Left cardiac atrium (tissue), 4 donors: ENCODE data around the gene SCFD2. TPM values are rescaled to one million over a fixed set of nuclear protein-coding genes. Genes with fewer than 3 reads are reported as not detected.
"Not testable (repeated sequence)": the region's sequence is repeated elsewhere in the genome, so short reads cannot be mapped to it uniquely, and the experiment has no call there.

ENCODE experiments used
- ATAC-seq, 2 donors: fragments of 200-7000 bp; cut with Tn5 transposase; one replicate each; pipeline ENCODE4 v1.9.1; 2020; ENCODE audit warnings: mild to moderate bottlenecking in 2 of 2, moderate library complexity in 2 of 2
- DNase-seq: peaks from one replicate; pipeline ENCODE4 v3.0.0-alpha.2; 2020
- intact Hi-C, 2 donors: fragments of 100-400 bp; cut with DNase I; formaldehyde crosslinking; loops; one replicate each; pipeline versions ENCODE4 v1.14.1 to v1.15.1; 2022 to 2023
- total RNA-seq, 2 donors: library from RNA; stranded (reverse); fragmentation: NEBNext Ultra II Directional; extraction: Animal tissue kit (Norgen Biotek cat#: 25700); gene quantifications; one replicate each; pipeline ENCODE4 v1.2.1, GENCODE V29; 2021
- donor health status: DM: no; HTN: yes; CAD: no.
- donor health status: DM: no; HTN: yes; CAD: no; lungs with severe emphysema.
- donor health status: DM: yes; HTN: yes; CAD: no.
- donor health status: Dilated cardiomyopathy.

SCFD2 gene
- total RNA-seq, 2 donors from 2014 or later, result 9.3 to 13.8 TPM

DNA sequence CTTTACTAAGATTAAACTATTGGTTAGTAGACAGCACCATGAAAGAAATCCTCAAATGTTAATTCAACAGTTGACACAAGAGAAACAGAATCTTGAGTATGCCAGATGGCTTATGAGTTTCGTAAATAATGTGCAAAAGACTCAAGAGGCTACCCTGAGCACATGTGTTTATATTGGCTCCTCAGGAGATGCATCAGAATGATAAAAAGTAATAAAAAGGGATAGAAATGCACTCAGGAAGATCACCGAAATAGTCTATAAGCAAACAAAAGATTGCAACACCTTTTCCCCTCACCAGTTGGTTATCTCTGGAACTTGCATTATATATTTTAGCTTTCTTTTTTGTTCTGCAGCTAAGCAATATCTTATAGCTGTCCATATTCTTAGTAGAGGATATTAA, 84.4 kb downstream of the SCFD2 start:
- ATAC-seq (no peak), DNase-seq (no peak)
- intact Hi-C loops, result no loop called here

DNA sequence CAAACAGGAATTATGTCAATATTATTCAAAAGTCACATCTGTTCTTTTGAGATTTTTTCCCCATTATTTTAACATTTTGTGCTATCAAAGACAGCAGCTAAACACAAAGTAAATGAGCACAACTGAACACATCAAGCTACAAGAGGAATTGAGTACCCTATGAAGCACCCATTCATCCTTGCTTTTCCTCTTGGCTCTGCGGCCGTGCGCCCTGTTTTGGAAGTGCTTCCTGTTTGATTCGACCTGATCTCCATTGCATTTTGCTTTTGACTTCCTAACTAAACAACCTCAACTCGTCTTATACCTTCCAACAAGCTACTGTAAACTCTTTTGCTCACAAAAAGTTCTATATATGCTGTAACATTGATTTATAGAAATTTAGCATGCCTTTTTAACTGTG, 85.0 kb downstream of the SCFD2 start:
- intact Hi-C loops, result no loop called here
- ATAC-seq, result no peak

DNA sequence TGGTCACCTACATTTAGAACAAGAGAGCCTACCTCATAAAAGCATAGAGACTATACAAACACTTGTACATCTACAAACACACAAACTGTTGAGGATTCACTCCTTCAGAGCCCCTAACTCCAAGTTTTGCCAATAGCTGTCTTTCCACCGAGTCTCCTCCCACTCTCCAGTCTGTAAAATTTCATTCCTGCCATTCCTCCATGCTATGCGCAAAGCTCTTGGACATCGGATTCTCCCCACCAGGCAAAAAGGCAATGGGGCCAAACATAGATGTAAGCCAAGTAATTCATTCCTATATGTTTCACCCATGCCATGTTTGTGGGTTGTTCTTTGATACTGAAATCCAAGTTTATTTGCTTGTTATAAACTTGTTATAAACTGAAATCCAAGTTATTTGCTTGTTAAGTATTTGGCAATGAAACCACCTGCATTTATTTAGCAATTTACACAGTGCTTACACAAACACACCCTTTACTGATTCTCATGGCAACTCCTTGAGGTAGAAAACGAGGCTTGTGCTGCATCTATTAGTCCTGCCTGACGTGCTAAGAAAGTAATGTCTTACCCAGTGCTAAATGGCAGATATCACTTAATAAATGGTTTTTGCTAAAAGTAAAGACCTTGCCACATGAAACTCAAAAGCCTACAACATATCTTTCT, 91.1 kb downstream of the SCFD2 start:
- DNase-seq (no peak), ATAC-seq (no peak)
- intact Hi-C loops, result no loop called here

More for the DNA sequence above, 85.0 kb downstream of the SCFD2 start:
- no peak for DNase-seq

DNA sequence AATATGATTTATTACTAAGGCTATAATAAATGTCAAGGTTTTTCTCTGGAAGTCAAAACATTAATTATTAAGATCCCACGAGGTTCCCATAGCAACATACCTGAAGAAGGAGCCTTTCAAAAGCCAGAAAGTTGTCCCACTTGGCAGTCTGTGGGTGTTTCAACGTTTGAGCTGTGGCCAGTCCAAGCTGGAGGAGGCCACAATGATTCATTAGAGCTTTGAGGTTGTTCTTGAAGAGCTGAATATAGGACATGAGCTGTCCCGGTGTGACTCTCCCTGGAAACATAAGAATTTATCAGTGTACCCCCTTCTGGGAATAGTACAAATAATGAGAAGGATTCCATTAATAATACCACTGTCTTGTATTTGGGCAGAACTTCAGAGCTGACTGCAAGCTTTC, 92.1 kb downstream of the SCFD2 start:
- DNase-seq (no peak), ATAC-seq (peak in 1 of 2 donors; percentile 41)
- intact Hi-C loops, result no loop called here

DNA sequence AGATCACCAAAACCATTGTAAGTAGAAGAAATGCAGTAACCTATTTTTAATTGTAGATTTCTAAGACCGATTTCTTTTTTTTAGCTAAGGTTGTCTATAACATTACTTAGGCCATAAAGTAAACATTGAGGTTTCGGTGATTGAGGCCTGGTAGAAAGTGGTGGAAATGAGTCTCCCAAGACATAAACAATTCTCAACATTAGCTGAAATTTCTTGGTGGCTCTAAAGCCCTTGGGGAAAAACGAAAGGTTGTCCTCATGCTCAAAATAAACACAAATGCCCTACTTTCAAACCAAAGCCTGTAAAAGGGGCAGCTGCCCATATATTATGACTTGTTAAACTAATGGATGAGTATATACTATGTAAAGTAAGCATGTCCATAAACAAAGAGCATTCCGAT, 98.8 kb downstream of the SCFD2 start:
- no peak for DNase-seq
- intact Hi-C loops, result no loop called here

DNA sequence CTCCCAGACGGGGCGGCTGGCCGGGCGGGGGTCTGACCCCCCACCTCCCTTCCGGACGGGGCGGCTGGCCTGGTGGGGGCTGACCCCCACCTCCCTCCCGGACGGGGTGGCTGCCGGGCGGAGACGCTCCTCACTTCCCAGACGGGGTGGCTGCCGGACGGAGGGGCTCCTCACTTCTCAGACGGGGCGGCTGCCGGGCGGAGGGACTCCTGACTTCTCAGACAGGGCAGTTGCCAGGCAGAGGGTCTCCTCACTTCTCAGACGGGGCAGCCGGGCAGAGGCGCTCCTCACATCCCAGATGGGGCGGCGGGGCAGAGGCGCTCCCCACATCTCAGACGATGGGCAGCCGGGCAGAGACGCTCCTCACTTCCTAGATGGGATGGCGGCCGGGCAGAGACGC, 109.9 kb downstream of the SCFD2 start:
- DNase-seq, intact Hi-C loops, ATAC-seq: not testable (repeated sequence)

More for the DNA sequence above, 98.8 kb downstream of the SCFD2 start:
- no peak for ATAC-seq

DNA sequence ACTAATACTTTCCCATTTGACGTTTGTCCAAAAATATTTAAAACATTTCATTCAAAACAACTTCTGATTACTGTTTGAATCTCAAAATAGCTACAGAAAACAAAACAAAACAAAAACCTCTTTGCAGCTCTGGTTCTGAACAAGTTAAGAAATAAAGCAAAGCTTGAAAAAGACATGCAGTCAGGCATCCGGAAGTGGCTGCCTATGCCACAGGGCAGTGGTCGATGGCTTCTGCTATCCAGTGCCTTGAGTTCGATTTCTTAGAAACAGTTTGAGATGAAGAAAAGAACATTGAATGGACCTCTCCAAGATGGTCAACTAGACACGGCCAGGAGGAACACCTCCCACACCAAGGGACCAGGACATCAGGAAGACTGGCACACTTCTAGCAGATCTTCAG, 125.3 kb downstream of the SCFD2 start:
- no peak for DNase-seq
- intact Hi-C loops, result no loop called here
- no peak for ATAC-seq

DNA sequence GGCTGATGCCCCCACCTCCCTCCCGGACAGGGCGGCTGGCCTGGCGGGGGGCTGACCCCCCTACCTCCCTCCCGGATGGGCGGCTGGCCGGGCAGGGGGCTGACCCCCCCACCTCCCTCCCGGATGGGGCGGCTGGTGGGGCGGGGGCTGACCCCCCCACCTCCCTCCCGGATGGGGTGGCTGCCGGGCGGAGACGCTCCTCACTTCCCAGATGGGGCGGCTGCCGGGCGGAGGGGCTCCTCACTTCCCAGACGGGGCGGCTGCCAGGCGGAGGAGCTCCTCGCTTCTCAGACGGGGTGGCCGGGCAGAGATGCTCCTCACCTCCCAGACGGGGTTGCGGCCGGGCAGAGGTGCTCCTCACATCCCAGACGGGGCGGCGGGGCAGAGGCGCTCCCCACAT, 127.5 kb downstream of the SCFD2 start:
- intact Hi-C loops, ATAC-seq, DNase-seq: not testable (repeated sequence)

DNA sequence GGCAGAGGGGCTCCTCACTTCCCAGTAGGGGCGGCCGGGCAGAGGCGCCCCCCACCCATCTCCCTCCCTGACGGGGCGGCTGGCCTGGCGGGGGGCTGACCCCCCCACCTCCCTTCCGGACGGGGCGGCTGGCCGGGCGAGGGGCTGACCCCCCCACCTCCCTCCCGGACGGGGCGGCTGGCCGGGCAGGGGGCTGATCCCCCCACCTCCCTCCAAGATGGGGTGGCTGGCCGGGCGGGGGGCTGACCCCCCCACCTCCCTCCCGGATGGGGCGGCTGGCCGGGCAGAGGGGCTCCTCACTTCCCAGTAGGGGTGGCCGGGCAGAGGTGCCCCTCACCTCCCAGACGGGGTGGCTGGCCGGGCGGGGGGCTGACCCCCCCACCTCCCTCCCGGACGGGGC, 128.1 kb downstream of the SCFD2 start:
- intact Hi-C loops, DNase-seq, ATAC-seq: not testable (repeated sequence)

DNA sequence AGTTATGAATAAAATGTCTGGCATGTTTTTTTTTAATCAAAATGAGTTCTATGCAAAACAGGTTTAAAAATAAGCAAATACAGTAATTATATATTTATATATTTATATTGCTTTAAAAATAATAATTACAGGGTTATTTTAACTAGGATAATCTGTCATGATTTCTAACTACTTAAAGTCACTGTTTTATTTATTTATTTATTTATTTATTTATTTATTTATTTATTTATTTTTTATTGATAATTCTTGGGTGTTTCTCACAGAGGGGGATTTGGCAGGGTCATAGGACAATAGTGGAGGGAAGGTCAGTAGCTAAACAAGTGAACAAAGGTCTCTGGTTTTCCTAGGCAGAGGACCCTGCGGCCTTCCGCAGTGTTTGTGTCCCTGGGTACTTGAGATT, 129.2 kb downstream of the SCFD2 start:
- DNase-seq, ATAC-seq, intact Hi-C loops: not testable (repeated sequence)

DNA sequence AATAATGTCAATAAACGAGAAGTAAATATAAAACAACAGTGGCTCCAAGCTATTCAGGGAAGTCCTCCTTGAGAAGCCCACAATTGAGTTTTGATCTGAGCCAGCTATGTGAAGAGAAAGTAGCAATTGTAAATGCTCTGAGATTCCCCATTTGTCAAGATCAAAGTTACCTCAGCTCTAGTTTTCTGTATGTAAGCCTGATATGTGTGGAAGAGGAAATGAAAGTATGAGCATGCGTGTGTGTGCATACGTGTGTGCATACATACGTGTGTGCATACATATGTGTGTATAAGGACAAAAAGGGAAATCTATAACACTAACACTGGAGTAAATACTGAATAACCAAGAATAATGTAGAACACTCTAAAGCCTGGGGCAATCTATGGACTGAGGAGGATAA, 130.3 kb downstream of the SCFD2 start:
- ATAC-seq, result no peak
- DNase-seq, result no peak
- intact Hi-C loops, result no loop called here

DNA sequence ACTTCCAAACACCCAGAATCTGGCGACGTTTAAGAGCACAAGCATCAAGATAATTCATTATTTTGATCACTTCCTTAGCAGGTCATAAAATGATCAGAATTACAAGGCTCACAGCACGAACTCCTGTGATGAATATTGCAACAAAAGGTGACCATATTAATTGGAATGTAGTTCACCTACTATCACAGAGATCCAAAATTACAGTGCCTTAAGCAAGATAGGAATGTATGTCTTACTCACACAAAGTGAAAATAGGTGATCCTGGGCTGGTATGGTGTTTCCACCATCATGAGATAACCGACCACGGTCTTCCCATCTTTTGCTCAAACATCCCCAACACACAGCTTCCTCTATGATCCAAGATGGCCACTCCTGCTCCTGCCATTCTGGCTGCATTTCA, 131.2 kb downstream of the SCFD2 start:
- intact Hi-C loops, result no loop called here
- DNase-seq (no peak), ATAC-seq (no peak)

DNA sequence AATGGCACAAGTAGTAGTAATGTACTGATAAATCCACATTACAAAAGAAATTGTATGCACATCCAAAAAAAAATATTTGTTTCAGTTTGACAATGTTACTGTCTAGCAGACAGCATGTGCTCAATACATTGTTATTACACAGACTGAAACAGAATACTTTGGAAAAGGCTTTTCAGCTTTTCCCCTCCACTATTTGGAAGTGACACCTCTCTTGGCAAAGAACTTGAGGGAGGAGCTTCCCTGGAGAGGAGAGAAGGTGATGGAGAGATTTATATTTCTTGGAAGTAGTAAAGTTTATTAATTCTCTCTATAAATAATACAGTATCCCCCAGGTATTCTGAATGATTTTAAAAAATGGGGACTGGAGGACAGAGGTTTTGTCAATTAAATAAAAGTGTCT, 131.8 kb downstream of the SCFD2 start:
- ATAC-seq (no peak), DNase-seq (no peak)
- intact Hi-C loops, result no loop called here

DNA sequence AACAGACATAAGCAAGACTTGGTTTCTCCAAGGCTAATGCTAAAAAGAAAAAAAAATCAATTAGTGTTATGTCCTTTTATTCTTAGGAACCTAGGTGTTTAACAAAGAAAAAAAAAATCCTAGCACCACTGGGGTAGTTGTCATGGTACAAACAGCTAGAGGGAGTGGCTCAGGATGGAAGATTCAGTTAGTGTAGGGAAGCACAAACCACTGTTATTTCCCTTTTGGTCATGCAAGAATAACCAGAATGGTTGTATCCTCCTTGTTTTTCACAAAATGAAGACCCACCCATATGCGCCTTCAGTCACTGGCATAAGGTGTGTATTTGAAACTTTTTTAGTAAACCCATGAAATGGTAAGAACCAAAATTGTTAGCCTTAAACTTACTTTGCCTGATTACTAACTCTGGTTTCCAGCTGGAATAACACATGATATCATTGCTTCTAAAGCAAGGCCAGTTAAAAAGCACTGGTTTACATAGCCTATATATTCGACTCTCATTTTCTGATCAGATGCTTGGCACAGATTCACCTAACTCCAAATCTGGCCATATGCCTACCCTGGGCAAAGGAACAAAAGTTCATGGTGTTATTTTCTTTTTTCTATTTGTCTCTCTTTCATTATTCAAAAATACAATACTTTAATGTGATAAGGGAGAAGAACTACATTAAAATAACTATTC, 132.6 kb downstream of the SCFD2 start:
- intact Hi-C loops, result no loop called here
- ATAC-seq (no peak), DNase-seq (no peak)

DNA sequence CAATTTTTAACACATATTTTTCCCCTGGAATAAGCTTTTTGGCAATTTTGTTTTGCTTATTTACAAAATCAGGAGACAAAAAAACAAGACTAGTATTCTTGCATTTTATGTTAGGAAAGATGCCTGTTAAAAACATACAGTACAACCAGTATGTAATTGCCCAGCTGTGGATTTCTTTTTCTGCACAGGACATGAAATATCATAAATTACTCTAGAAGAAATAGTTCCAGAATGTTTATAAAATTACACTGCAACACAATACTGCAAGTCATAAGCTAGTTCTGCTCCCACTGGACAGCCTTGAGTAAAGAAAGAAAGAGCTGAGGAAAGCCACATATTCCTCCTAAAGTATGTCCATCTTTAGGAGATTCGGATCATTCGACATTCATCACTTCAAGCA, 133.5 kb downstream of the SCFD2 start:
- intact Hi-C loops, result no loop called here
- DNase-seq, result no peak
- no peak for ATAC-seq

DNA sequence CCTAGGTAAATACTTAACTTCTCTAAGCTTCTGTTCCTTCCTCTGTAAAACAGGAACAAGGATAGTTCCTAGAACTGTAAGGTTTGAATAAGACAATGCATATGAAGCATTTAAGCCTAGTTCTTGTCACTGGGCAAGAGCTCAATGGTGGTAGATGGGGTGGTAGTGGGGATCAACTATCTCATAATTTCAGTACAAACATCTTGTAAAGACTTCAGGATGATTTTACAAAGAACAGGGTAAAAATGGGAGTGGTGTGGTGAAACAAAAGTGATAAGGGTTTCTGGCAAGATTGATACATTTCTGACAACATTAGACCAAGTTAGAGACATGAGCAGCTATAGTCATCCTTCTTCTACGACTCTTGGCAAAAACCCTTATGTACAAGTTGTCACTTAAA, 137.8 kb downstream of the SCFD2 start:
- no peak for DNase-seq
- no peak for ATAC-seq
- intact Hi-C loops, result no loop called here

DNA sequence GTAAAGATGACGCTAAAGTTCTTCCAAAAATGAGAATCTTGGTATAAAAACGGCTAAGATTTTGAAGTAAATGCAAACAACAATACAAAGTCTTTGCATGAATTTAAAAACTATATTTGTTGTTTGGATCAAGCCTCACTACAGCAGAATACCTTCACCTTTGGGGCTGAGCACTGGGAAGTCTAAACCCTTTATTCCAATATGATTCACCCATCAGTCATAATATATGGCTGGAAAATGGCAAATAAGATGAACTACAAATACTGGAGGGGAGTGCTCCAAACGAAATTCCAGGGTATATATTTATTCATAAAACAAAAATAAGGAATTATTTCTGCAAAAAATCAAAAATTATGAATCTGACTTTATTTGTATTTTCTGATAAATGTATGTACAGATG, 138.4 kb downstream of the SCFD2 start:
- intact Hi-C loops, result no loop called here
- no peak for ATAC-seq

DNA sequence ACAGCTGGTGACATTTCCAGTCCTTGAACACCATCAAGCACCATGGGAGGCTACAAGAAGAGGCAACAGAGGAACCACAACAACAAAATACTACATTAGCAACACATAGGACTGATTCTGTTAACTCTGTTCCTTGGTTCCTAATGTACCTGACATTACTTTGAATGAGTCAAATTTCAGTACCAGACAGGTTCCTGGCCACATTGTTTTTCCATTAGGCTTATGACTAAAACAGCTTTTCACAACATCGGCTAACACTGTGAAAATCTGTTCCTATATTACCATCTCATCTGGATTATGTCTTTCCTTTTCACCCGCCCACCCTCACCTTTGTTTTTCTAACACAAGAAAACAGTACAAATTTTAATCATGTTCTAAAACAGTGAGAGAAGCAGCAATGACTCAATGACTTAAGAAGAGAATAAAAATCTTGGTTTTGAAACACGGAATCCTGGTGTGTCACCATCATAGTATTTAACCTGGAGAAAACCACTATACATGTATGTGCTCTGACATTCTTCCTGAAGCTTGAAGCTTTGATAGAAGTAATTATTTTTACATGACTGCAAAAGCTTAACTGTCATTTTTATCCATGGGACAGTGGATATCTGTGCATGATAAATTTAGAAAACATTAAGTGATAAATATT, 143.9 kb downstream of the SCFD2 start:
- no peak for ATAC-seq
- intact Hi-C loops, result no loop called here
- DNase-seq, result no peak

More for the DNA sequence above, 138.4 kb downstream of the SCFD2 start:
- DNase-seq, result no peak

DNA sequence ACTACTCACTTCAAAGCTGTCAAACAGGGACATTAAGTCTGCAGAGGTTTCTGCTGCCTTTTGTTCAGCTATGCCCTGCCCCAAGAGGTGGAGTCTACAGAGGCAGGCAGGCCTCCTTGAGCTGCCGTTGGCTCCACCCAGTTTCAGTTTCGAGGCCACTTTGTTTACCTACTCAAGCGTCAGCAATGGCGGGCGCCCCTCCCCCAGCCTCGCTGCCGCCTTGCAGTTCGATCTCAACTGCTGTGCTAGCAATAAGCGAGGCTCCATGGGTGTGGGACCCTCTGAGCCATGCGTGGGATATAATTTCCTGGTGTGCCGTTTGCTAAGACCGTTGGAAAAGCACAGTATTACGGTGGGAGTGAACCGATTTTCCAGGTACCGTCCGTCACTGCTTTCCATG, 146.7 kb downstream of the SCFD2 start:
- intact Hi-C loops, ATAC-seq, DNase-seq: not testable (repeated sequence)

DNA sequence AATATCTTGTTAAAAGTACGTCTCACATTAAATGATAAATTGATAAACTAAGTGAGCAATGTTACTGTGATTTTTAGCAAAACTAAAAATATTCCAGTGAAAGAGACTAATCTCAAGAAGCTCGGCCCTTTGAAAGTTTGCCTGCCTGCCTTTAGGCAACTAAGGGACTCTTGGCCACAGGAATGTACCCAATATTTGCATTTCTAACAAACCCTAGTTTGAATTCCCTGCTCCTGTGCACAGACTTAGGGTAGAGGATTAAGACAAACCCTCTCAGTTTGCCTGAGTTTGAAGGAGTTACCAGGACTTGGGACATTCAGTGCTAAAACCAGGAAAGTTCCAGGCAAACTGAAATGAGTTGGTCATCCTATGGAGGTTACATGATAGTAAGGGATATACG, 157.1 kb downstream of the SCFD2 start:
- DNase-seq (no peak), ATAC-seq (no peak)
- intact Hi-C loops, result no loop called here

DNA sequence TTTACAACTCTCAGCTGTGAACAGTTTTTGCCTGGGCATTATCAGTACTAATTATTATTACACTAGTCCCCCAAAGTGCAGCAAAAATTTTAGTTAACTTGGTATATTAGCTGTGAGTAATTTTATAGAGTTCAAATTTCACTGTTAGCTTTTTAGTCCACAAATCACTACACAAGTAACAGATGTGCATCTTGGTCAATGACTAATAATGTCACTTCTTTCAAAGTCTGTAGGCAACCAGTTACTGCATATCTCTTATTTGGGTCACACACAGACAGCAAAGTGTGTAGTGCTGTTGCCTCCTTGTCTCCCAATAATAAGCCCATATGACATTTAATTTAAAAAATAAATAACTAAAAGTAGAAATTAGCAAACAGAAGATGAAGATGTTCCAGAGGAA, 159.9 kb downstream of the SCFD2 start:
- intact Hi-C loops, result no loop called here
- DNase-seq, result no peak
- no peak for ATAC-seq
